ENCODE measurements around the gene ZNF804B. TPM values are rescaled to one million over a fixed set of nuclear protein-coding genes. Genes with fewer than 3 reads are reported as not detected.

The ZNF804B gene
- total and polyA plus RNA-seq, 2 of the 4 experiments (the other 2 are of a cell fraction) = not detected

DNA sequence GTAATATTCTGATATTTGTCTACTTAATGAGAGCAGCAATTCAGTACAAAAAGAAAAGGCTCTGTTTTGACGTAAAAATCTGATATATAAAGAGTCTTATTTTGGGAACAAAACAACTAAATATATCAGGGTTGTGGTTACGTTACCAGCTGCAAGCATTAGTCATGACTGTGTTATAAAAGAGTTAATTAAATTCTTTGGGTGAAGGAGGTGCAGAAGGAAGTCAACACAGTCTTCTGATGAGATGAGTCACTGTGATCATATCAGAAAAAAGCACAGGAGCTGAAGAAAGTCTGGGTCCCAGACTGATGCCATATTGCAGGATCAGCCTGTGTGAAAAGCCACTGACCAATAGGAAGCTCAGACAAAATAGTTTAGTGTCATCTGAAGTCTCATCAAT lies 270.4 kb downstream of the ZNF804B start:
- Histone ChIP-seq H2BK15ac (ENCODE audit: low read depth, low read length) (no peak overlapping the region), H2BK120ac (ENCODE audit: low read depth, low read length) (no peak overlapping the region), H3K36me3 (ENCODE audit: control insufficient read depth, insufficient read depth, low read length) (no peaks in the 10 kb centered on the region), H3K18ac (ENCODE audit: low read depth, low read length) (no peak overlapping the region), H3K9me3 (ENCODE audit: control insufficient read depth, insufficient read depth, low read length) (no peaks in the 10 kb centered on the region), H3K23ac (ENCODE audit: low read depth, low read length) (no peak overlapping the region), H2AFZ (replicated peaks; ENCODE audit: low read length, poor library complexity) (no peak overlapping the region), H2AK9ac (replicated peaks; ENCODE audit: low read depth, low read length, poor library complexity) (no peak overlapping the region), H3K79me1 (ENCODE audit: low read depth in 1 of 2, low read length in 2 of 2) (no peaks in the 10 kb centered on the region), H4K20me1 (ENCODE audit: insufficient read depth, low read length) (no peaks in the 10 kb centered on the region), H3K4me1 (ENCODE audit: control insufficient read depth, insufficient read depth, low read length) (no peaks in the 10 kb centered on the region), H4K5ac (ENCODE audit: low read depth, low read length) (no peak overlapping the region), H4K91ac (ENCODE audit: insufficient read depth, low read depth, low read length) (no peak overlapping the region), H3K9me1 (ENCODE audit: insufficient read depth, low read length) (no peaks in the 10 kb centered on the region), H2BK20ac (ENCODE audit: low read depth, low read length) (no peak overlapping the region), H3K14ac (replicated peaks; ENCODE audit: low read depth, low read length) (no peak overlapping the region), H2AK5ac (ENCODE audit: low read depth, low read length) (no peak overlapping the region), H3K27ac (ENCODE audit: insufficient read depth, low read length) (no peak overlapping the region), H2BK5ac (ENCODE audit: low read depth, low read length, poor library complexity, severe bottlenecking) (no peak overlapping the region), H3K4me3 (ENCODE audit: insufficient read depth, low read depth, low read length) (no peak overlapping the region), H3K27me3 (ENCODE audit: control insufficient read depth, insufficient read depth, low read length) (no peaks in the 10 kb centered on the region), H3K56ac (ENCODE audit: extremely low read depth, insufficient read depth, low read length) (no peak overlapping the region), H3K9ac (ENCODE audit: low read depth, low read length) (no peak overlapping the region), H3K4ac (ENCODE audit: low read depth, low read length) (no peak overlapping the region), H4K8ac (ENCODE audit: low read depth in 2 of 2, low read length in 2 of 2) (no peak overlapping the region), H3K4me2 (ENCODE audit: low read depth, low read length) (no peak overlapping the region)
- ATAC-seq (ENCODE audit: low read depth) (no peak), DNase-seq (no peak)
- intact Hi-C loops (cut with micrococcal nuclease) (no loop called here), dilution Hi-C loops (cut with HindIII; ENCODE audit: low sequenced_read_pairs, unreplicated experiment) (no loop called here), in situ Hi-C loops (cut with MboI; ENCODE audit: low sequenced_read_pairs) (no loop called here)
- ChIA-PET CTCF (no interaction called here), POLR2A (ENCODE audit: unreplicated experiment) (no interaction called here)
- no peak for TF ChIP-seq CEBPB (IDR thresholded peaks at IDR 0.05; ENCODE audit: low read depth, low read length)
- TF ChIP-seq MAFK (IDR thresholded peaks at IDR 0.05; ENCODE audit: low read depth, low read length) = no peak
- TF ChIP-seq RAD21 (IDR thresholded peaks at IDR 0.05; ENCODE audit: low read length) = no peak
- no peak for TF ChIP-seq RCOR1 (IDR thresholded peaks at IDR 0.05; ENCODE audit: insufficient replicate concordance, low read length)
- TF ChIP-seq, protein P1, sequence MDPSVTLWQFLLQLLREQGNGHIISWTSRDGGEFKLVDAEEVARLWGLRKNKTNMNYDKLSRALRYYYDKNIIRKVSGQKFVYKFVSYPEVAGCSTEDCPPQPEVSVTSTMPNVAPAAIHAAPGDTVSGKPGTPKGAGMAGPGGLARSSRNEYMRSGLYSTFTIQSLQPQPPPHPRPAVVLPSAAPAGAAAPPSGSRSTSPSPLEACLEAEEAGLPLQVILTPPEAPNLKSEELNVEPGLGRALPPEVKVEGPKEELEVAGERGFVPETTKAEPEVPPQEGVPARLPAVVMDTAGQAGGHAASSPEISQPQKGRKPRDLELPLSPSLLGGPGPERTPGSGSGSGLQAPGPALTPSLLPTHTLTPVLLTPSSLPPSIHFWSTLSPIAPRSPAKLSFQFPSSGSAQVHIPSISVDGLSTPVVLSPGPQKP (IDR thresholded peaks at IDR 0.05; ENCODE audit: borderline replicate concordance, low read depth, low read length) = no peak
- TF ChIP-seq POLR2A (IDR thresholded peaks at IDR 0.05; ENCODE audit: low read depth, low read length) = no peak
- TF ChIP-seq NFE2L2 (IDR thresholded peaks at IDR 0.05; ENCODE audit: low read depth, low read length) = no peak
- WGBS, 2 experiments (ENCODE audit: extremely low coverage in 2 of 2, insufficient read length in 1 of 2) = no CpG with 5 or more reads among the region's 2 CpGs
- BruUV-seq (replicated peaks) = no TSS peak
